T-helper 2 cell treated with Interferon-gamma antibody and Interleukin-4, amounts not matched to agents 100 ng/mL and 5 ng/mL, for 36 hours (primary cell): Measurements from ENCODE around the gene ZNF74. TPM values are rescaled to one million over a fixed set of nuclear protein-coding genes. Genes with fewer than 3 reads are reported as not detected.

Experiments used
- intact Hi-C: fragments of 100-400 bp; cut with micrococcal nuclease; formaldehyde crosslinking; loops from one replicate; pipeline ENCODE4 v1.15.1; 2023
- total RNA-seq: library from RNA; stranded (reverse); gene quantifications from 2 replicates; pipeline ENCODE4 v1.2.3, GENCODE V29; 2022

The ZNF74 gene
- total RNA-seq, 1 donor from 2014 or later: 10.7 TPM

DNA sequence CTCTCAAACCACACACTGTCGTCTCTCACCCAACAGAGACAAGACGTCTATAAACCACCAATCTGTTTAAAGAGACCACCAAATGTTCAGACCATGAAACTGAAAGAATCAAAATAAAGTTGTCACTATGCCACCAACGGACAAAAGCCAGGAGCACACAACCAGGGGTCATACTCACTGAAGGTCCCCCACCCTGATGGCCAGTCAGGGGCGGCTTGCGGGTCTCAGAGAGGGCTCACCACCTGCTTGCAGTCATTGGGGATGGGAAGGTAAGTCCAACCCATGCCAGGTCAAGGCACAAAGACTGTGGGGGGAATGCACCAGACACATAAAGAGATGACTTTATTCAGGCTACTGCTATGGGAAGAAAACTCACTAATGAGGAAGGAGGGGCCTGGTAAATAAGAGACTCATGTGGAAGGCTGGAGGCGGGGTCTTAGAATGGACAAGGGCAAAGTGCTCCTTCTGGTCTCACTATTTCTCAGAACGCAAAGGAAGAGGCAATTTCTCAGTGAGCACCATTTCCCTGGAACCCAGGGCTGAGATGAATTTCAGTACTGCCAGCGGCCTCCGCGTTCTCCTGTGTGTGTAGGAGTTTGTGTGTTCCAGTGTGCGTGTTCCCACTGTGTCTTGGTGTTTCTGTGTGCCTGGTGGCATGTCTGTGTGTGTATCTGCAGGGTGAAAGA is 26.3 kb downstream of the ZNF74 start:
- intact Hi-C loops: no loop called here

DNA sequence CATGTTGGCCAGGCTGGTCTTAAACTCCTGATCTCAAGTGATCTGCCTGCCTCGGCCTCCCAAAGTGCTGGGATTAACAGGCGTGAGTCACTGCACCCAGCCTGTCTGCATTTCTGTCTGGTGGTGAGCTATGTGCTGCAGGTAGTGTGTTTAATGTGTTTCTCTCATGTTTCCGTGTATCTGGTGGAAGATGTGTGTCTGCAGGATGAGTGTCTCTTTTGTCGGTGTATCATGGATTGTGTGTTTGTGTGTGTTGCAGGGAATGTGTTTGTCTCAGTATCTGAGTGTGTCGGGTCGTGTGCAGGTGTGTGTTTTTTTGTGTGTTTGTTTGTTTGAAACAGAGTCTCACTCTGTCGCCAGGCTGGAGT is 27.5 kb downstream of the ZNF74 start:
- intact Hi-C loops: no loop called here

DNA sequence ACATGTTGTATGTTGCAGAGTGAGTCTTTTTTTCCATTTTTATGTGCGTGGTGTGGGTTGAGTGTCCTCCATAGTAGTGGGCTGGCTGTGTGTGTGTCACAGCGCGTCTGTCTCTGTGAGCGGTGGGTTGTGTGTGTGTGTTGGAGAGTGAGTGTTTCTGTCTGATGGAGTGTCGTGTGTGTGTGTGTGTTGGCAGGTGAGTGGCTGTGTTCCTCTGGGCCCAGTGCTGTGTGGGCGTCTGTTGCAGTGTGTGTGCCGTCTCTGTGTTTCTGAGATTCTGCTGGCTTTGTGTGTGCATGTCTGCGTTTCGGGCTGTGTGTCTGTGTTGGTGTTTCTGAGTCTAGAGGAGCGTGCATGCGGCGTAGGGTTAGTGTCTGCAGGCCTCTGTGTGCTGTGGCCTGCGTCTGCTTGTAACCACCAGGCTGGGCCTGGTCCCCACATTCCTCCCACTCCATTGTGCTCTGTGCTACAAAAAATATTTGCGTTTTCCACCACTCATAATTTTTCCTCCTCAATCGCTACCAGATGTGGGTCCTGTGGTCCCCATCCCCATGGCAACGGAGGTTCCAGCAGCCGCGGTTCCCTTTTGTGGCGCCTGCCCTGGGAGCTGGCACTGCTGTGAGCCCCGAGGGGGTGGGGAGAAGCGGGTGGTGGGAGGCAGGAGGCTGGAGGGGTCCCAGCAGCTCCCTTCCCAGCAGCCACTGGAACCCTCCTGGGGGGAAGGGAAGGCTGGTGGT is 28.5 kb downstream of the ZNF74 start:
- intact Hi-C loops: no loop called here

DNA sequence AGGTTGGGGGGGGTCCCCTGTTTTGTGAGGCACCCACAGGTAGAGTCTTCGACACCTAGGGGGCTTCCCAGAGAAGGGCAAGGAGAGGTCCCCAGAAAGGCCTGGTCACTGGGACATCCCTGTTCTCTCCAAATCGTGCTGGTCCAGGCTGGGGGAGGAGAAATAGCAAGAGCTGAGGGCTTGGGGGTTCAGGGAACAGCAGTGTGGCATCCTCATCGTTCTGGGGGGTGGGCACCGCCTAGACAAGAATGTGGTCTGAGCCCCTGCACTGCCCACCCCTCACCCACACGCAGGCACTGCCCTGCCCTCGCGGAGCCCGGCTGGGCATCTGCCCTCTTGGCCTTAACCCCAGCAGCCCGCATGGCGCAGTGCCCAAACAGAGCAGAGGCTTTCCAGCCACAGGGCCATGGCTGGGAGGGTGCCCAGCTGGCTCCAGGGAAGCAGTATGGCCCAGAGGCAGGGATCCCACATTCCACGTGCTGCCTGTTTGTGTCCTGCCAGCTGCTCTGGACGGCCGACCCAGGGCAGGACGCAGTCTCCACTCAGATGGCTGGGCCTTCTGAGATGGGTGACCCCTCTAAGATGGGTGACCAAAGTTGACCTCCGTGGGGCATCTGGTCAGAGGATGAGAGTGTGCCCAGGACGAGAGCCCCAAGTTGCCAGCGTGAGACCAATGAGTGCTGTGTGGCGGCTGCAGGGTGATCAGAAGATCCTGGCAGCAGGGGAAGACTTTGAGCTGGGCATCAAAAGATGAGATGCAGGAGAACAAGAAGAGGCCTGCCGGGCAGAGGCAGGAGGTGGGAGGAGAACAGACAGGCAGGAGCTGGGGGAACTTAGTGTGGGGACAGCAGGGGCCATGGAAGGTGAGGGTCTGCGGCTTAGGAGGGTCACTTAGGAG is 29.3 kb downstream of the ZNF74 start:
- intact Hi-C loops: no loop called here

DNA sequence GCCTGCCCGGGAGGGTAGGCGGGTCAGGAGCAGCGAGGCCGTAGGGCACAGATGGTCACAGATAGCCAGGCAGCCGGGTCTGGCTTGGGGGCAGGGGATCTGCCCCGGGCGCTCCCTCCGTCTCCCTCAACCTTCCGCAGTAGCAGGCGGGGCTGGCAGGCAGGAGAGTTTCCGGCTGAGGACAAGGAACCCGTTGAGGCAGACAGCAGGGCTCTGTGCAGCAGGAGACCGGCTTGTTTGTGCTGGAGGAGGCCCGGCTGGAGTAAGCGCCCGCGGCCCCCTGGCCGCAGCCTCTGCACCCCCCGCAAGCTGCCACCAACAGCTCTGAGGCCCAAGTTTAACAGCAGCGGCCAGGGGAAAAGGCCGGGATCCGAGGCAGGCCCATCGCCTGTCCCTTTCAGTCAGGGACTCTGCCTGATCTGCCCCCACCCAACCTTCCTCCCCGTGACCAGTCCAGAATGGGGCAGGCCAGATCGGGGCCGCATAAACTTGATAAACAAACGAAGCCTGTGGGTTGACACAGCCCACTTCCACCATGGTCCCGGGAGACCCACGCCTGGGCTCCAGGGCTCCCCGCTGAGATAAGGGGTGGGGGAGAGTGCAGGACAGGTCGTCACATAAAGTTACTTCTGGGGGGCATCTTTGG is 30.1 kb downstream of the ZNF74 start:
- intact Hi-C loops: no loop called here

DNA sequence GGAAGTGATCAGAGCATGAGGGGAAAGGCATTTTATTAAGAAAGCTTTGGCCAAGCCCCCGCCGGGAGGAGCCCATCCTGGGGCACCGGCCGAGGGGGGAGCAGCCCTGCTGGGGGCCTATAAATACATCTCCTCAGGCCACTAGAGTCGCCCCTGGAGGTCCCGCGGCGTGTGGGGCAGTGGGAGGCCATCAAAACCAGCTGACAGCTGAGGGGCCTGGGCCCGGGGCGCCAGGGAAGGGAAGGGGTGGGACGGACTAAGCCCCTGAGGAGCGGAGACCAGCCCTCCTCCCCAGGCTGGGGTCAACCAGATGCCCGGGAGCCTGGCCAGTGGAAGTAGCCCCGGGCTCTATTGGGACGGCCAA is 30.6 kb downstream of the ZNF74 start:
- intact Hi-C loops: no loop called here

DNA sequence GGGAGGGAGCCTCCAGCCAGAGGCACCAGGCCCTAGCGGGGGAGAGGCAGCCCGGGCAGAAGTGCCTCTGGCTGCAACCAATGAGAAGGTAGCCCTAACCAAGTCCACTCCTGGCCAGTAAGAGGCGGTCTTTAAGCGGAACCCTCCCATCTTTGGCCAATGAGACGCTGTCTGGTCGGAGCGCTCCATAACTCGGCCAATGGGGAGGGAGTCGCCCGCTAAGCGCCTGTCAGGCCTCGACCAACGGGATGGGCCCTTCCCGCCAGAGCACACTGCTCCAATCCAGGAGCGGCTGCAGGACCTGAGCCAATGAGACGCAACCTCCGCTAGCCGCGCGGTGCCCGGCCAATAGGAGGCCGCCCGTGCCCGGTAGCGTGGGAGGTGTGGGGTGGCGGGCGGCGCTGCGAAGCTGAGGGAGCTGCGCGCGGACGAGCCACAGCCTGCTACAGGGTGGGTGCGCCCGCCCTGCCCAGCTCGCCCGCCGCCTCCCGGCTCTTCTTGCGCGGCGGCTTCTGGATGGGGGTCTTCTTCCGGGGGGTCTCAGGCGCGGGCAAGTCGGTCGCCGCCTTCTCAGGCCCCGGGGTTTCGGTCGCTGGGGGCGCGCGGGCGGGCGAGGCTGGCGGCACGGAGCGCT is 31.1 kb downstream of the ZNF74 start:
- intact Hi-C loops: no loop called here

DNA sequence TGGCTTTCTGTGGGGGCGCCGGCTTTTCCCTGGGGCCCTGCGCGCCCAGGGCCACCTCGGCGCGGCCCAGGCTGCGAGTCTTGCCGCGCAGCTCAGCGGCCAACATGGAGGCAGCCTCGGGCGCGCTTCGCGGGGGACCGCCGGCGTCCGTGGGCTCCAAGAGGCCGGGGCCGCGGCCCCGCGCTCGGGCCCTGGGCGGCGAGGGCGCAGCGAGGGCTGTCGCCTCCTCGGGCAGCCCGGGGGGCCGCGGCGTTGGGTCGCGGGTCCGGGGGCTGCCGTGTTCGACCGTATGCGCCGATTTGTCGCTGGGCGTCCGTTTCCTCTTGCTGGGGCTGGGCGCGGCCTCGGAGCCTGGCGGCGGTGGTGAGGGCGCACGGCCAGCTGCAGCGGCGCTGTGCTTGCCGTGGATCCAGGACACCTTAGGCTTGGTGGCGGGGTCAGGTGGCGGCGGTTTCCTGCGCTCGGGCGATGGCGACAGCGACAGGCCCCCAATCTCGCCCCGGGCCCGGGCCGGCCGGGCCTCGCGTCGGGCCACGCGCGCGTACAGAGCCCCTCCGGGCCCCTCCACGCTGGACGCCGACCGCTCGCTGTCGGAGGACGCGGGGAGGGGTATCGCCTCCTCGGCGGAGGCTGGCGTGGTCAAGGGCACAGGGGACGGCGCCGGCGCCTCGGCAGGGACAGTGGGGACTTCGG is 31.8 kb downstream of the ZNF74 start:
- intact Hi-C loops: no loop called here

DNA sequence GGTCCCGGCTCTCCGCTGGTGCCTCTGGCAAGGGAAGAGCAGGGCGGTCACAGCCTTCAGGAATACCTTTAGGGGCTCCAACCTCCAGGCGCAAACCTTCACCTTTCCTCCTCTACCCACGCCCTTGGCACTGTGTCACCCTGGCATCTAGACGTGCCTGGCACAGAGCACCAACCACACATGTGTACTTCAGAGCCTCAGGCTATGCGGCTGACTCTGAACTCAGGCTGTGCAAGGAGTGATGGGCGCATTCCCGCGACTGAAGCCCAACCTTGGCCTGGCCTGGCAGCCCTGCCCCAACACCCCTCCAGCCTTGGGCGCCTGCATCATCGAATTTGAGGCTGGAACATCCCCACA is 32.3 kb downstream of the ZNF74 start:
- intact Hi-C loops: no loop called here

DNA sequence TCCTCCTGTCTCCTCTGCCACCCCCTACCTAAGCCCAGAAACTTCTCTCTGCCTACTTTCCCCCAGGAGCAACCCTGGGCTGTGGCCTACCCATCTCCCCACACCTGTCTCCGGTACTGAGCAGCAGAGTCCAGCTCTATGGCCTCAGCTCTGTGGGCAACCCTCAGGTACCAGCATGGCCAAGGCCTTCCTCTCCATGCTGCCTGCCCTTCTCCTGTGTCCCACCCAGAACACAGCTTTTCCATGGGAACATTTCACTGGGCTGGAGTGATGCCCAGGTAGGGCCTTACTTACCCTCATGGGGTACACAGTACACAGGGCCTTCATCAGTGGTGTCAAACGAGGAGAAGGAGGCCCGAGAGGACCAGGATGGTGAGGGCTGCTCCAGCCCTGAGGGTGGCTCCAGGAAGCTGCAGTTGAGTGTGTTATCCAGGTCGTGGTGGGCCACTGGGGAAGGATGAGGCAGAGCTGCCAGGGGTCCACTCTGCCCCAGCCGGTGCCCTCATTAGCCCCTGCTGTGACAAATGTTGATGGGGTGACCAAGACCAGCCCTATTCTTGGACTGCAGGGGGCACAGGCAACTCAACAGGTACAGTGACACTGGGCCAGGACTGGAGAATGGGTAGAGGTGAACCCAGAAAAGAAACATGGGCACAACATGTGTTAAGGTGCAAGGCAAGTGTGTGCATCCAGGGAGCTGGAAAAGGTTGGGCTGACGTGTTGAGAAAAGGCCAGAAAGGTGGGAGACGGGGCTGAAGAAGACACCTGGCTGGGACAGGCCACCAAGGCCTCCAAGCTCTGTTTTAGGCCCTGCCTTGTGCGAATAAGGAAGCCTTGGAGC is 33.4 kb downstream of the ZNF74 start:
- intact Hi-C loops: no loop called here

DNA sequence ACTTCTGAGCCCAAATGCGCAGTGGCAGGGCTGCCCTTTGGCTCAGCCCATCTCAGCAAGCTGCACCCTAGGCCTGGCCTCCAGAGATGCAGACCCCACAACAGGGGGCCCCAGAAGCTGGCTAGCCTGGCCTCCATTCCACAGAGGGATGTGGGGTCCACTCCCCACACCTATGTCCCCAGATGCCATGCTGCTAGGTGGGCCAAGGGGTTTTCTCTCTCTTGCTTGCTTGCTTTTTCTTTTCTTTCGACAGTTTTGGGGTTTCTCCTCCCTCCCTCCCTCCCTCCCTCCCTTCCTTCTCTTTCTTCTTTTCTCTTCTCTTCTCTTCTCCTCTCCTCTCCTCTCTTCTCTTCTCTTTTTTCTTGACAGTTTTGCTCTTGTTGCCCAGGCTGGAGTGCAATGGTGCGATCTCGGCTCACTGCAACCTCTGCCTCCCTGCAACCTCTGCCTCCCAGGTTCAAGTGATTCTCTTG is 34.0 kb downstream of the ZNF74 start:
- intact Hi-C loops: loop anchor here (2.0 kb wide), 1 partner anchor 33 kb away; the partner anchor contains the start of gene ZNF74

DNA sequence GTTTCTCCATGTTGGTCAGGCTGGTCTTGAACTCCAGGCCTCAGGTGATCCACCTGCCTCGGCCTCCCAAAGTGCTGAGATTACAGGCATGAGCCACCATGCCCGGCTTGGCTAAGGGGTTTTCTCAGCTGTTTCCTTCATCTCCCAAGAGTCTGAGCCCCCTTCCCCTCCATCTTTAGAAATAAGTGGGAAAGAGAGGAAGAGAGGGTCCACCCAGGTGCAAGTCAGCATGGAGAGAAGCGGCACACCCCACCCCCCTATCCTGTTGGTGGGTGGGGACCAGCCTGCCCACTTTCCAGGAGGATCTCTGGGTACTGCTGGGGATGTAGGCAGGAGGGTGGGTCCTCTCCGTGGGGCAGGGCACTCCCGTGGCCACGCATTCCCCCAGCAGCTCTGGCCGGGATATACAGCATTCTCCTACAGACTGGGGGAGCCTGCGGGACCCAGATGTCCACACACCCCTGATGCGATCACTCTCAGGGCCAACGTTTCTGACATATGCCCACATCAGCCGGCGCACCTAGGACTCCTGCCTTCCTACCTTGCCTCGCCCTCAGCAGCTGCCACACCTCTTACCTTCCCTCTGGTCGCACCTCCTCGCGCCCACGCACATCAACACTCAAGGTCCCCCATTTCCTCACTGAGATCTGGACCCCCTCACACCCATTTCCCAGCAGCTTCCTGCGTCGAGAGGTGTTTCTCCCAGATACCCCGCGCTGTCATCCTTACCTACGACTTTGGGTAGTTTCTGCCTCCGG is 34.7 kb downstream of the ZNF74 start:
- intact Hi-C loops: loop anchor here (1.0 to 2.0 kb wide), 2 partner anchors 34 to 68 kb away; partner anchors contain the start of gene ZNF74

DNA sequence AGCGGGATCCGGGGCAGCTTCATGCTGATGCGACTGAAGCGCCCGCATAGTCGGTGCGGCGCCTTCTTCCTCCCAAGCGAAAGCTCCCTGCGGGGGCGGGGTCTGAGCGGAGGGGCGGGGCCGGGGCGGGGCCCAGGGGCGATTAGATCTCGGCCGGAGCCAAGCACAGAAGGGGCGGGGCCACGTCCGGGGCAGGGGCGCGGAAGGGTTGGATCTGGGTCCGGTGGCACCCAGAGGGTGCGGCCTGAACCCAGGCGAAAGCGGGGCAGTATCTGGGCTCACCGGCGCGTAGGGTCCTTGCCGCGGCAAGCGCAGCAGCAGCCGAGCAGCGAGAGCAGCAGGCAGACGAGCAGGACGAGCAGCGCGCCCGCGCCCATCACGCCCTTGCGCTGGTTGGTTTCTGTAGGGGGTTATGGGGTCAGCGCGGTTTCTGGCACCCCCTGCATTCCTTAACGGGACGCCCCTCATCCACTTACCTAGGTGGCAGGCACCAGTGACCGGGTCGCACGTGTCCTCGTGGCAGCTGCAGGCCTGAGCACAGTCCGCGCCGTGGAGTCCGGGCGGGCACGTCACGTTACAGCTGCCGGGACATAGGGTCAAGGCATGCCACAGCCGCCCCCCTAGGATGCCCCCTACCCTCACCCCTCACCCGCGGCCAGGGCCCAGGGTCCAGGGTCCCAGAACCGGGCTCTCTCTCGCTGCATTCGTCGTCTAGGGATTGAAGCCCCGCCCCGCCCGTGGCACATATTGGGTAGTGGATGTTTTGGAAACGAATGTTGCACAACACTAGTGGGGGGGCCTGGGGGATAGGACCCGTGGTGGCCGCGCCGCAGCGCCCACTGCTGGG is 35.5 kb downstream of the ZNF74 start:
- intact Hi-C loops: loop anchor here (1.0 to 10.0 kb wide), 3 partner anchors 35 to 275 kb away; partner anchors contain the start of genes CCDC188 and ZNF74

DNA sequence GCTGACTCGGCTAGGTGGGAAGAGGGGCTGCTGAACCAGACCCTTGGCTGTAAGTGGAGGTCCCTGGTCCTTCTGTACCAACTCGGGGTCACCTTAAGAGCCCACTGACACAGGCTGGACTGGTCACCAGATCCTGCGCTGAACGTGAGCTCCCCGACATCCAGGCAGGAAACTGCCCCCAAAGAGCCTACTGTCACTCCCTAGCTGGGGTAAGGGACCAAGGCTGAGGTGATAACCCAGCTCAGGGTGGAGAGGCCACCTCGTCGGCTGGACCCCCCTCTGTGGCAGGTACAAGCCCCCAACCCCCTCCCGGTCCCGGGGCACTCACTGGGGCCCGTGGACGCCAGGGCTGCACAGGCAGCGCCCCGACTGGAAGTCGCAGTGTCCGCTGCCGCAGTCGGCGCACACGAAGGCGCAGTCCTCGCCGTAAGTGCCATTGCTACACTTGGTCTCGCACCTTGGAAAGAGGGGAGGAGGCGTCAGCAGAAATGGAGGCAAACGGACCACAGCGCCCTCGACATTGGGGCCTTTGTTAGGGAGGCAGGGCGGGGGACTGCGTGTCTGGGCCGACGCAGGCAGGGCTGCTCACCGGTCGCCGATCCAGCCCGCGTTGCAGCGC is 36.3 kb downstream of the ZNF74 start:
- intact Hi-C loops: loop anchor here (10.0 kb wide), 1 partner anchor 275 kb away; the partner anchor contains the start of gene CCDC188

DNA sequence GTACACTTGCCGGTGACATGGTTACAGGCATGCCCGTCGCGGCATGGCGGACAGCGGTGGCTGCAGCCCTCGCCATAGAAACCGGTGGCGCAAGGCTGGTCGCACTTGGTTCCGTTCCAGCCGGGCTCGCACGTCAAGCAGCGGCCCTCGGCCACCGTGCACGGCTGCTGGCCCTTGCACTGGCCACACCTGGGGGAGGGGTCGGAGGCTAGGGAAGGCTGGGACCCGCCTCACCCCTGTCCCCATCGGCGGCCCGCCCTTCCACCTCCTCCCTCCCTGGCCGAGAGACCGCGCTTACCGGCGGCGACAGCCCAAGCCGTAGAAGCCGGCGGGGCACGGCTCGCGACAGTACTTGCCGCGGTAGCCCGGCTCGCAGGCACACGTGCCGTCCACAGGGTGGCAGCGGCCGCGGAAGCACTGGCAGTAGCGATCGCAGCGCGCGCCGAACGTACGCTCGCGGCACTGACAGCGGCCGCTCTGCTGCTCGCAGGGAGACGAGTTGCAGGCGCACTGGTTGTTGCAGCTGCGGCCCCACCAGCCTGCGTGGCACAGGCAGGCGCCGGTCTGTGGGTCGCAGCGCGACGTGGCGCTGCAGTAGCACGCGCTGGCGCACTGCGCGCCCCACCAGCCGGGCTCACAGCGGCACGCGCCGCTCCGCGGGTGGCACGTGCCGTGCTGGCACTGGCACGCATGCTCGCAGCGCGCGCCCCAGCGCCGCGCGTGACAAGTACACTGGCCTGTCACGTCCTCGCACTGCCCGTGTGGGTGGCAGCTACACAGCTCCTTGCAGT is 37.0 kb downstream of the ZNF74 start:
- intact Hi-C loops: loop anchor here (10.0 kb wide), 1 partner anchor 276 kb away; the partner anchor contains the start of gene CCDC188
